ENCODE data around the gene ABHD17C. TPM values are rescaled to one million over a fixed set of nuclear protein-coding genes. Genes with fewer than 3 reads are reported as not detected.

ABHD17C gene
- total and polyA plus RNA-seq, 3 donors from 2014 or later = 8.0 to 16.3 (median 10.0) TPM

- H3K36me3 ChIP-seq (ENCODE audit: low read depth, missing control alignments) = no peaks in the 10 kb centered on the region
- intact Hi-C loops (cut with DNase I; ENCODE audit: low total_unique reads) = no loop called here
- no peaks in the 10 kb centered on the region for H3K9me3 ChIP-seq
- TF ChIP-seq CTCF (IDR thresholded peaks at IDR 0.05) = no peak
- TF ChIP-seq POLR2A (IDR thresholded peaks at IDR 0.05) = no peak
- H3K4me3 ChIP-seq = no peak overlapping the region
- DNase-seq = no peak
- no peaks in the 10 kb centered on the region for H3K4me1 ChIP-seq
- no peaks in the 10 kb centered on the region for H3K27me3 ChIP-seq
- H3K27ac ChIP-seq = no peak overlapping the region
- 82 to 91% methylated on average over 1 of the region's 1 CpG for WGBS, 2 donors
Observed at GRCh38 chr15:80791004-80791403, 95.9 kb downstream of the ABHD17C start.

GRCh38 chr15:80796407-80796806 lies 101.3 kb downstream of the ABHD17C start:
- no peak overlapping the region for H3K27ac ChIP-seq
- WGBS, 2 donors = 71 to 73% methylated on average over 5 of the region's 5 CpGs
- DNase-seq = no peak
- H3K4me1 ChIP-seq = no peaks in the 10 kb centered on the region
- intact Hi-C loops (cut with DNase I; ENCODE audit: low total_unique reads) = no loop called here
- H3K9me3 ChIP-seq = no peaks in the 10 kb centered on the region
- H3K4me3 ChIP-seq = no peak overlapping the region
- no peaks in the 10 kb centered on the region for H3K36me3 ChIP-seq (ENCODE audit: low read depth, missing control alignments)
- no peaks in the 10 kb centered on the region for H3K27me3 ChIP-seq
- TF ChIP-seq CTCF (IDR thresholded peaks at IDR 0.05) = no peak
- TF ChIP-seq POLR2A (IDR thresholded peaks at IDR 0.05) = no peak

- 97% methylated on average over 3 of the region's 3 CpGs for WGBS, 2 donors
- no peak overlapping the region for H3K27ac ChIP-seq
- no peak overlapping the region for H3K4me3 ChIP-seq
- no peaks in the 10 kb centered on the region for H3K9me3 ChIP-seq
- H3K4me1 ChIP-seq = no peaks in the 10 kb centered on the region
- DNase-seq = no peak
- no peaks in the 10 kb centered on the region for H3K36me3 ChIP-seq (ENCODE audit: low read depth, missing control alignments)
- no peaks in the 10 kb centered on the region for H3K27me3 ChIP-seq
- TF ChIP-seq CTCF (IDR thresholded peaks at IDR 0.05) = no peak
- TF ChIP-seq POLR2A (IDR thresholded peaks at IDR 0.05) = no peak
- intact Hi-C loops (cut with DNase I; ENCODE audit: low total_unique reads) = no loop called here
Observed at GRCh38 chr15:80798911-80799310, 103.8 kb downstream of the ABHD17C start.

- no peak for TF ChIP-seq CTCF (IDR thresholded peaks at IDR 0.05)
- no peak for TF ChIP-seq POLR2A (IDR thresholded peaks at IDR 0.05)
- no peak for DNase-seq
- intact Hi-C loops (cut with DNase I; ENCODE audit: low total_unique reads) = no loop called here
- no peak overlapping the region for H3K27ac ChIP-seq
- 78 to 85% methylated on average over 5 of the region's 5 CpGs for WGBS, 2 donors
- H3K27me3 ChIP-seq = no peaks in the 10 kb centered on the region
- H3K36me3 ChIP-seq (ENCODE audit: low read depth, missing control alignments) = no peaks in the 10 kb centered on the region
- H3K4me3 ChIP-seq = no peak overlapping the region
- no peaks in the 10 kb centered on the region for H3K4me1 ChIP-seq
- H3K9me3 ChIP-seq = no peaks in the 10 kb centered on the region
Observed at GRCh38 chr15:80800067-80800466, 105.0 kb downstream of the ABHD17C start.

- DNase-seq = no peak
- 79% methylated on average over 8 to 10 of the region's 10 CpGs for WGBS, 2 donors
- no peak overlapping the region for H3K4me3 ChIP-seq
- intact Hi-C loops (cut with DNase I; ENCODE audit: low total_unique reads) = no loop called here
- no peaks in the 10 kb centered on the region for H3K9me3 ChIP-seq
- H3K27ac ChIP-seq = no peak overlapping the region
- no peaks in the 10 kb centered on the region for H3K4me1 ChIP-seq
- H3K36me3 ChIP-seq (ENCODE audit: low read depth, missing control alignments) = no peaks in the 10 kb centered on the region
- TF ChIP-seq POLR2A (IDR thresholded peaks at IDR 0.05) (no peak), CTCF (IDR thresholded peaks at IDR 0.05) (no peak)
- no peaks in the 10 kb centered on the region for H3K27me3 ChIP-seq
Observed at GRCh38 chr15:80801891-80802680, 107.0 kb downstream of the ABHD17C start.

Data from testis (tissue), 3 donors.